ENCODE results near the gene MMP20. TPM values are rescaled to one million over a fixed set of nuclear protein-coding genes. Genes with fewer than 3 reads are reported as not detected.

The MMP20 gene
- total RNA-seq, 4 donors from 2014 or later = not detected

DNA sequence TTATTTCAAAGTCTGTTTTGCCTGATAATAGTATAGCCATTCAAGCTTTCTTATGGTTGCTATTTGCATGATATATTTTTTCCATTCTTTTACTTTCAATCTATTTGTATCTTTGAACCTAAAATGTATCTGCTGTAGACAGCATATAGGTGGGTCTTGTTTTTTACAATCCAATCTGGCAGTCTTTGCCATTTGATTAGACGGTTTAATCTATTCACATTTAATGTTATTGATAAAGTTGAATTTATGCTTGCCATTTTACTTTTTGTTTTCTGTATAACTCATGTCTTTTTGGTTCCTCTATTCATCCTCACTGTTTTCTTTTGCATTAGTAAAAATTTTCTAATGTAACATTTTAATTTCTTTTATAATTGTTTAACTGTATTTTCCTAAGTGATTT is 37.4 kb downstream of the MMP20 start:
- H3K36me3 ChIP-seq = no peaks in the 10 kb centered on the region
- in situ Hi-C loops (cut with MboI; ENCODE audit: low pct_ligation_motif_present in 1 of 4, low pct_unique_long_range_greater_than_20kb in 1 of 4, low sequenced_read_pairs in 3 of 4) (no loop called here), intact Hi-C loops (cut with DNase I; ENCODE audit: low total_unique reads) (no loop called here)
- H3K4me3 ChIP-seq = no peak overlapping the region
- no peaks in the 10 kb centered on the region for H3K9me3 ChIP-seq
- H3K4me1 ChIP-seq = no peaks in the 10 kb centered on the region
- no peak for DNase-seq
- TF ChIP-seq EP300 (IDR thresholded peaks at IDR 0.05; ENCODE audit: low read depth) = no peak
- no peak for TF ChIP-seq POLR2A (IDR thresholded peaks at IDR 0.05)
- TF ChIP-seq CTCF (IDR thresholded peaks at IDR 0.05) = no peak
- TF ChIP-seq POLR2AphosphoS5 (IDR thresholded peaks at IDR 0.05) = no peak
- H3K27me3 ChIP-seq = no peaks in the 10 kb centered on the region
- H3K27ac ChIP-seq = no peak overlapping the region
- 89 to 94% methylated on average over 1 of the region's 1 CpG for WGBS, 2 donors (ENCODE audit: low coverage in 1 of 2)

GRCh38 chr11:102583141-102583873 is 41.8 kb downstream of the MMP20 start:
- 88 to 92% methylated on average over 2 of the region's 2 CpGs for WGBS, 2 donors (ENCODE audit: low coverage in 1 of 2)
- Histone ChIP-seq H3K27ac (no peak overlapping the region), H3K4me1 (no peaks in the 10 kb centered on the region), H3K36me3 (no peaks in the 10 kb centered on the region), H3K4me3 (no peak overlapping the region), H3K9me3 (no peaks in the 10 kb centered on the region), H3K27me3 (no peaks in the 10 kb centered on the region)
- no peak for DNase-seq
- no peak for TF ChIP-seq POLR2AphosphoS5 (IDR thresholded peaks at IDR 0.05)
- TF ChIP-seq EP300 (IDR thresholded peaks at IDR 0.05; ENCODE audit: low read depth) = no peak
- TF ChIP-seq POLR2A (IDR thresholded peaks at IDR 0.05) = no peak
- TF ChIP-seq CTCF (IDR thresholded peaks at IDR 0.05) = no peak
- in situ Hi-C loops (cut with MboI; ENCODE audit: low pct_ligation_motif_present in 1 of 4, low pct_unique_long_range_greater_than_20kb in 1 of 4, low sequenced_read_pairs in 3 of 4) = no loop called here
- intact Hi-C loops (cut with DNase I; ENCODE audit: low total_unique reads) = no loop called here

DNA sequence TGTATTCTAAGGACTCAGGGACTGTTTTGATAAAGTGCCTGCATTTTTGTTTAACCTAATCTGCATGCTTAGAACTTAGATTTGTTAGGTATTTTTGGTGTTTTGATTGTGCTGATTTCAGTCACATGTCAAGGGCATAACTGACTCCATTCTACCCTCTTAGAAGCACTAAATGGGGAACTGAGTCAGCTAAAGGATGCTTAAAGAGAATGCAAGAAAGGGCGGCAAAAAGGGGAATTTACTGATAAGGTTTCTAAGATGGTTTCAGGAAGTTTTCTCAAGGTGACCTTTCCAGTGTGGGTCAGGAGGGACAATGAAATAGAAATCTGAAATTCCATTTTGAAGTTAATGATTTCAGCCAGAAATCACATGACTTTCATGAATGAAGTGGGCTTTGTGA is 43.0 kb downstream of the MMP20 start:
- H3K9me3 ChIP-seq = no peaks in the 10 kb centered on the region
- no peaks in the 10 kb centered on the region for H3K36me3 ChIP-seq
- in situ Hi-C loops (cut with MboI; ENCODE audit: low pct_ligation_motif_present in 1 of 4, low pct_unique_long_range_greater_than_20kb in 1 of 4, low sequenced_read_pairs in 3 of 4) (no loop called here), intact Hi-C loops (cut with DNase I; ENCODE audit: low total_unique reads) (no loop called here)
- no peaks in the 10 kb centered on the region for H3K4me1 ChIP-seq
- H3K27me3 ChIP-seq = no peaks in the 10 kb centered on the region
- H3K27ac ChIP-seq = no peak overlapping the region
- no peak for TF ChIP-seq POLR2AphosphoS5 (IDR thresholded peaks at IDR 0.05)
- no peak for TF ChIP-seq POLR2A (IDR thresholded peaks at IDR 0.05)
- no peak for TF ChIP-seq EP300 (IDR thresholded peaks at IDR 0.05; ENCODE audit: low read depth)
- no peak for TF ChIP-seq CTCF (IDR thresholded peaks at IDR 0.05)
- no peak for DNase-seq
- H3K4me3 ChIP-seq = no peak overlapping the region
- WGBS, 2 donors (ENCODE audit: low coverage in 1 of 2) = 79 to 92% methylated on average over 1 of the region's 1 CpG

DNA sequence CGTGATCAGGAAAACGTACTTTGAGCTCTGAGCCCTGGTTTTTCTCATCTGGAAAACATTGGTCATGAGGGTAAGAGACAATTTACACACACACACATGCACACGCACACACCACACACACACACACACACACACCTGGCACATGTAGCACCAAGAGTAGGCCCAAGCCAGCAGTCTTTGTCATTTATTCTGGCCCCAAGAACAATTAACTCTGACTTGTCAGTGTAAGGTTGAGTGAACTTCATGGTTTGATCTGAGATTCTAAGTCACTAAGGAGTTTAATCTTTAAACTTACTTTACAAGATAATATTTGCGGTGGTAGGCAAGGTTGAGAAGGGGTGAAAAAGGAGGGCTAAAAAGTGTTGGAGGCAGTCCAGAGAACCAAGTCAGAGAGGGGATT is 44.1 kb downstream of the MMP20 start:
- in situ Hi-C loops (cut with MboI; ENCODE audit: low pct_ligation_motif_present in 1 of 4, low pct_unique_long_range_greater_than_20kb in 1 of 4, low sequenced_read_pairs in 3 of 4) = no loop called here
- no peak for DNase-seq
- Histone ChIP-seq H3K9me3 (no peaks in the 10 kb centered on the region), H3K4me1 (no peaks in the 10 kb centered on the region), H3K27ac (no peak overlapping the region), H3K27me3 (no peaks in the 10 kb centered on the region), H3K4me3 (no peak overlapping the region), H3K36me3 (no peaks in the 10 kb centered on the region)
- no peak for TF ChIP-seq CTCF (IDR thresholded peaks at IDR 0.05)
- 83 to 85% methylated on average over 3 to 4 of the region's 4 CpGs for WGBS, 2 donors (ENCODE audit: low coverage in 1 of 2)
- intact Hi-C loops (cut with DNase I; ENCODE audit: low total_unique reads) = no loop called here
